ENCODE data around the gene WWP2.
"Not testable (repeated sequence)": the region's sequence is repeated elsewhere in the genome, so short reads cannot be mapped to it uniquely, and the experiment has no call there.

WWP2 gene

DNA sequence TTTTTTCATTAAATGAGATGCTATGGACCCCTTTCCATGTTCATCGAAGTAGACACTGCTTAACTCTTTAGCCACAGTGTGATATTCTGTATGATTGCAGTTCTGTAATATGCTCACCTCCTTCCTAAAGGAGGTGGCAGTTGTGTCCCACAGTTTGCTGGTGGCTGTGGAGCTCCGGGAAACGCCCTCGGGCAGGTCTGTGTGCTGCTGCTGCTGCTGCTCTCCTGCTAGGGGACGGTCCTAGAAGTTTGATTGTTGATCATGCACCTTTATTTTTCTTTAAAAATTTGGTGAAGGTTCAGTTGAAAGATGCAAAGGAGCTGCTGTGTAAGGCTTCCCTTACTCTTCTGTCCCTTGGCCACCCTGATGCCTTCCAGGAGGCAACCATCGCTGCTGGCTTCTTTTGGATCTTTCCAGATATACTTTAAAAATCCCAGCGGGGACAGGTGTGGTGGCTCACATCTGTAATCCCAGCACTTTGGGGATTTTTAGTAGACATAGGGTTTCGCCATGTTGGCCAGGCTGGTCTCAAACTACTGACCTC is 180.6 kb downstream of the WWP2 start (continued):
- TF ChIP-seq, protein P1, sequence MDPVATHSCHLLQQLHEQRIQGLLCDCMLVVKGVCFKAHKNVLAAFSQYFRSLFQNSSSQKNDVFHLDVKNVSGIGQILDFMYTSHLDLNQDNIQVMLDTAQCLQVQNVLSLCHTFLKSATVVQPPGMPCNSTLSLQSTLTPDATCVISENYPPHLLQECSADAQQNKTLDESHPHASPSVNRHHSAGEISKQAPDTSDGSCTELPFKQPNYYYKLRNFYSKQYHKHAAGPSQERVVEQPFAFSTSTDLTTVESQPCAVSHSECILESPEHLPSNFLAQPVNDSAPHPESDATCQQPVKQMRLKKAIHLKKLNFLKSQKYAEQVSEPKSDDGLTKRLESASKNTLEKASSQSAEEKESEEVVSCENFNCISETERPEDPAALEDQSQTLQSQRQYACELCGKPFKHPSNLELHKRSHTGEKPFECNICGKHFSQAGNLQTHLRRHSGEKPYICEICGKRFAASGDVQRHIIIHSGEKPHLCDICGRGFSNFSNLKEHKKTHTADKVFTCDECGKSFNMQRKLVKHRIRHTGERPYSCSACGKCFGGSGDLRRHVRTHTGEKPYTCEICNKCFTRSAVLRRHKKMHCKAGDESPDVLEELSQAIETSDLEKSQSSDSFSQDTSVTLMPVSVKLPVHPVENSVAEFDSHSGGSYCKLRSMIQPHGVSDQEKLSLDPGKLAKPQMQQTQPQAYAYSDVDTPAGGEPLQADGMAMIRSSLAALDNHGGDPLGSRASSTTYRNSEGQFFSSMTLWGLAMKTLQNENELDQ (tag by site-specific recombination; IDR thresholded peaks at IDR 0.05; ENCODE audit: low read depth) = no peak
- TF ChIP-seq ZBTB7A (tag by site-specific recombination; IDR thresholded peaks at IDR 0.05; ENCODE audit: low read depth) (no peak), ZNF239 (tag by site-specific recombination; IDR thresholded peaks at IDR 0.05) (no peak), ZNF664 (tag by site-specific recombination; IDR thresholded peaks at IDR 0.05) (no peak; the same call in 1 of the 2 replicates), ZNF350 (tag by site-specific recombination; IDR thresholded peaks at IDR 0.05) (no peak), ZNF394 (tag by site-specific recombination; IDR thresholded peaks at IDR 0.05; ENCODE audit: borderline replicate concordance) (no peak), TCF7L2 (IDR thresholded peaks at IDR 0.05; ENCODE audit: borderline replicate concordance, low read depth, low read length) (no peak)
- TF ChIP-seq, protein P2, sequence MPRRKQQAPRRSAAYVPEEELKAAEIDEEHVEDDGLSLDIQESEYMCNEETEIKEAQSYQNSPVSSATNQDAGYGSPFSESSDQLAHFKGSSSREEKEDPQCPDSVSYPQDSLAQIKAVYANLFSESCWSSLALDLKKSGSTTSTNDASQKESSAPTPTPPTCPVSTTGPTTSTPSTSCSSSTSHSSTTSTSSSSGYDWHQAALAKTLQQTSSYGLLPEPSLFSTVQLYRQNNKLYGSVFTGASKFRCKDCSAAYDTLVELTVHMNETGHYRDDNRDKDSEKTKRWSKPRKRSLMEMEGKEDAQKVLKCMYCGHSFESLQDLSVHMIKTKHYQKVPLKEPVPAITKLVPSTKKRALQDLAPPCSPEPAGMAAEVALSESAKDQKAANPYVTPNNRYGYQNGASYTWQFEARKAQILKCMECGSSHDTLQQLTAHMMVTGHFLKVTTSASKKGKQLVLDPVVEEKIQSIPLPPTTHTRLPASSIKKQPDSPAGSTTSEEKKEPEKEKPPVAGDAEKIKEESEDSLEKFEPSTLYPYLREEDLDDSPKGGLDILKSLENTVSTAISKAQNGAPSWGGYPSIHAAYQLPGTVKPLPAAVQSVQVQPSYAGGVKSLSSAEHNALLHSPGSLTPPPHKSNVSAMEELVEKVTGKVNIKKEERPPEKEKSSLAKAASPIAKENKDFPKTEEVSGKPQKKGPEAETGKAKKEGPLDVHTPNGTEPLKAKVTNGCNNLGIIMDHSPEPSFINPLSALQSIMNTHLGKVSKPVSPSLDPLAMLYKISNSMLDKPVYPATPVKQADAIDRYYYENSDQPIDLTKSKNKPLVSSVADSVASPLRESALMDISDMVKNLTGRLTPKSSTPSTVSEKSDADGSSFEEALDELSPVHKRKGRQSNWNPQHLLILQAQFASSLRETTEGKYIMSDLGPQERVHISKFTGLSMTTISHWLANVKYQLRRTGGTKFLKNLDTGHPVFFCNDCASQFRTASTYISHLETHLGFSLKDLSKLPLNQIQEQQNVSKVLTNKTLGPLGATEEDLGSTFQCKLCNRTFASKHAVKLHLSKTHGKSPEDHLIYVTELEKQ (tag by site-specific recombination; IDR thresholded peaks at IDR 0.05; ENCODE audit: borderline replicate concordance) = no peak

DNA sequence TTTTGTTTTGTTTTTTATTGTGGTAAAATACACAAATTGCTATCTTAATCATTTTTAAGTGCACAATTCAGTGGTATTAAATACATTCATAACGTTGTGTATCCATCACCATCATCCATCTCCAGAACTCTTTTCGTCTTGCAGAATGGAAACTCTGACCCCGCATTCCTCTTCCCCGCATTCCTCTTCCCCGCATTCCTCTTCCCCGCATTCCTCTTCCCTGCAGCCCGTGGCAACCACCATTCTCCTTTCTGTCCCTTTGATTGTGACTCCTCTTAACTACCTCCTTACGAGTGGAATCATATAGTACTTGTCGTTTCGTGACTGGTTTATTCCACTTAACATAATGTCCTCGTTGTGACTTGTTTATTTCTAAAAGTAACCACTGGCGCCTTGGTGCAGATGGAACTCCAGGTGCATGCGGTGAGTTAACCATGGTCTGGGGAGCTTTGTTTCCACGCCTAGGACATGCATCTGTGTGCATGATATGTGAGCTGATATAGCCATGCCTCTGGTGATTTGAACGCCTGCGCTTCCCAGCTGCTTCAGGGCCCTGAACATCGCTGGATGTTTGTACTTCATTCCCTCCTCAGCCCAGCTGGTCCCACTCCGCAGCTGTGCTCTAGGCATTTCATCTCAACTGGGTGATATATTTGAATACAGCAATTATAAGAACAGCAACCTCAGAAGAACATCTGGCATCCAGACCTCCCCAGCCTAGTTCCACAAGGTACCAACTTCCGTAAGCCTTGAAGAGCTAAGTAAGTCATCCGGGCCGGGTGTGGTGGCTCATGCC is 181.3 kb downstream of the WWP2 start:
- POLR2A ChIA-PET; H3K9me3 ChIP-seq (ENCODE audit: control insufficient read depth, insufficient read depth, low read depth, low read length); H3K27ac ChIP-seq (ENCODE audit: extremely low read depth, low read depth, low read length); H3K4me1 ChIP-seq (ENCODE audit: control insufficient read depth, insufficient read depth, low read length); H3K4me3 ChIP-seq (ENCODE audit: low read depth, low read length): not testable (repeated sequence)
- CTCF ChIA-PET = interaction anchor here (0.6 kb wide), 1 partner anchor 313 kb away, joined by 3 read pairs; no protein-coding TSS in a partner anchor
- H3K36me3 ChIP-seq (ENCODE audit: control insufficient read depth in 2 of 2, insufficient read depth in 1 of 2, low read length in 2 of 2) = peaks cover 0 to 21% of the 10 kb centered on the region in 2 experiments; a peak in 1 of 3 replicates

DNA sequence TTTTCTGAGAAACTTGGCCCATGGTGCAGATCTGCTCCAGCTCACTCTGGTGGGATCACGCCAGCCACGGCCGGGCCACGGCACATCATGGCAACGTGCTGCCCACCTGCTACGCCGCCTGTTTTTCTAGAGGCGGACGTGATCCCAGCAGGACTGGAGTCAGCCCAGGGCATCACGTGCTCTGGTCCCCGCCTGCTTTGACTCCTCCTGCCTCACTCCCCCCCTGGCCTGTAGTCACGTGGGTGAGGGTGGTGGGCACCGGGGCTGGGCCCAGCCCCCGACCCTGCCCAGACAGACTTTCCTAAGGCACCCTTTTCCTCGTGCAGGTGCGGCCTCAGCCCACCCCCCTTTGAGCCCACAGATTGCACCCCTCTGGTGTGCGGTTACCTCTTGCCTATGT is 188.3 kb downstream of the WWP2 start:
- H3K4me3 ChIP-seq (ENCODE audit: low read depth, low read length); H3K27ac ChIP-seq (ENCODE audit: extremely low read depth, low read depth, low read length); H3K4me1 ChIP-seq (ENCODE audit: control insufficient read depth, insufficient read depth, low read length); H3K36me3 ChIP-seq (ENCODE audit: control insufficient read depth in 2 of 2, insufficient read depth in 1 of 2, low read length in 2 of 2); POLR2A ChIA-PET; H3K9me3 ChIP-seq (ENCODE audit: control insufficient read depth, insufficient read depth, low read depth, low read length); CTCF ChIA-PET: not testable (repeated sequence)

DNA sequence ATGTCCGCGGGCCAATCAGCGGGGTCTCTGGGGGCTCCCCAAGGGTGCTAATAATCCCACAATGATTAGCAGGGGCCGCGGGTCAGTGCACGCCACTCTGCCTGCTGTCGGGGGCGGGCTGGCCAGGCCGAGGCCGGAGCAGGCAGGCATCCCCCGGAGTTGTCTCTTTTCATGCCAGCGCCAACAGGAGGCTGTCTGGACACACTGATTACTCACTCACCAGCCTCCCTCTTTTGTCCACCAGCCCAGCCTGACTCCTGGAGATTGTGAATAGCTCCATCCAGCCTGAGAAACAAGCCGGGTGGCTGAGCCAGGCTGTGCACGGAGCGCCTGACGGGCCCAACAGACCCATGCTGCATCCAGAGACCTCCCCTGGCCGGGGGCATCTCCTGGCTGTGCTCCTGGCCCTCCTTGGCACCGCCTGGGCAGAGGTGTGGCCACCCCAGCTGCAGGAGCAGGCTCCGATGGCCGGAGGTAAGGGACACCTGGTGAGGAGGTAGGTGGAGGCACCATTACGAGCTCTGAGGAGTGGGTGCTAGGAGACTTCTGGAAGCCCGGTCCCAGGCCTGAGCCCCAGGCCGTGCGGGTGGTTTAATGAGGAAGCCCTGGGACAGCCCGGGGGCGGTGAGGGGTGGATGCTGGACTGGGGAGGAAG is 189.0 kb downstream of the WWP2 start, which contains the start of gene CLEC18A:
TSS of gene CLEC18A (plus strand) at position 318 of the 655 bp plus-strand sequence. CDS start at position 351, 33 bp downstream.
- CTCF ChIA-PET; H3K4me3 ChIP-seq (ENCODE audit: low read depth, low read length); H3K9me3 ChIP-seq (ENCODE audit: control insufficient read depth, insufficient read depth, low read depth, low read length); H3K36me3 ChIP-seq (ENCODE audit: control insufficient read depth in 2 of 2, insufficient read depth in 1 of 2, low read length in 2 of 2); POLR2A ChIA-PET; H3K4me1 ChIP-seq (ENCODE audit: control insufficient read depth, insufficient read depth, low read length); H3K27ac ChIP-seq (ENCODE audit: extremely low read depth, low read depth, low read length): not testable (repeated sequence)

DNA sequence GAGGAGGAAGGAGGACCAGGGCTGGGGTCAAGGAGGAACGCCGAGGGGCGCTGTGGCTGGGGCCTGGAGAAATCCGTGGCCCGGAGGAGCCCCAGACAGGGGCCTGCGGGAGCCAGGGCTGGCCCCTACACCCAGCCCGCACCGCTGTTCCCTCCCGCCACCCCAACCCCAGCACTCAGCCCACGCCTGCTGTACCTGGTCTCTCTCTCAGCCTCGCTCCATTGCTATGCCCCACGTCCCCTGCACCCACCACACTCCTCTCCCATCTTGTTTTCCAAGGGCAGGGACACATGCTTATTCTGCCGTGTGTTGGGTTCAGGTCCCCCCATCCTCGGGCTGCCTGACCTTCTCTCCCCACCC is 189.5 kb downstream of the WWP2 start:
- CTCF ChIA-PET; H3K4me1 ChIP-seq (ENCODE audit: control insufficient read depth, insufficient read depth, low read length); H3K27ac ChIP-seq (ENCODE audit: extremely low read depth, low read depth, low read length); POLR2A ChIA-PET; H3K4me3 ChIP-seq (ENCODE audit: low read depth, low read length); H3K36me3 ChIP-seq (ENCODE audit: control insufficient read depth in 2 of 2, insufficient read depth in 1 of 2, low read length in 2 of 2); H3K9me3 ChIP-seq (ENCODE audit: control insufficient read depth, insufficient read depth, low read depth, low read length): not testable (repeated sequence)

DNA sequence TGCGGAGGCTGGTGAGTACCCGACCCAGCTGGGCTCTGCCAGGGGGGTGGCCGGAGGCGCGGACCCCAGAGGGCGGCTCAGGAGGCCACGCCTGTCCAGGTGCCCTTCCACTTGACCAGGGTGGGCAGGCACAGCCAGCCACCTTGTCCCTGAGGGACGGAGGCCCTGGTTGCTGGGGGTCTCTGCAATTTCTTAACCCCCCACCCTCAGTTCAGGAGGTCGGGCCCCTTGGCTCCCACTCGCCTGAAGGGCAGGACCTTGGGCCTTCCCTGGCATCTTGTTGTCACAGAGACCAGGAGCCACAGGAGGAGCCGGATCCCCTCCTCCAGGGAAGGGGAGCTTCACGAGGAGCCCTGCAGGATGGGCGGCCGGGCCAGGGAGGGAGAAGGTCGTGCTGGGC is 190.0 kb downstream of the WWP2 start:
- H3K27ac ChIP-seq (ENCODE audit: extremely low read depth, low read depth, low read length); POLR2A ChIA-PET; H3K9me3 ChIP-seq (ENCODE audit: control insufficient read depth, insufficient read depth, low read depth, low read length); H3K36me3 ChIP-seq (ENCODE audit: control insufficient read depth in 2 of 2, insufficient read depth in 1 of 2, low read length in 2 of 2); H3K4me3 ChIP-seq (ENCODE audit: low read depth, low read length); CTCF ChIA-PET; H3K4me1 ChIP-seq (ENCODE audit: control insufficient read depth, insufficient read depth, low read length): not testable (repeated sequence)

DNA sequence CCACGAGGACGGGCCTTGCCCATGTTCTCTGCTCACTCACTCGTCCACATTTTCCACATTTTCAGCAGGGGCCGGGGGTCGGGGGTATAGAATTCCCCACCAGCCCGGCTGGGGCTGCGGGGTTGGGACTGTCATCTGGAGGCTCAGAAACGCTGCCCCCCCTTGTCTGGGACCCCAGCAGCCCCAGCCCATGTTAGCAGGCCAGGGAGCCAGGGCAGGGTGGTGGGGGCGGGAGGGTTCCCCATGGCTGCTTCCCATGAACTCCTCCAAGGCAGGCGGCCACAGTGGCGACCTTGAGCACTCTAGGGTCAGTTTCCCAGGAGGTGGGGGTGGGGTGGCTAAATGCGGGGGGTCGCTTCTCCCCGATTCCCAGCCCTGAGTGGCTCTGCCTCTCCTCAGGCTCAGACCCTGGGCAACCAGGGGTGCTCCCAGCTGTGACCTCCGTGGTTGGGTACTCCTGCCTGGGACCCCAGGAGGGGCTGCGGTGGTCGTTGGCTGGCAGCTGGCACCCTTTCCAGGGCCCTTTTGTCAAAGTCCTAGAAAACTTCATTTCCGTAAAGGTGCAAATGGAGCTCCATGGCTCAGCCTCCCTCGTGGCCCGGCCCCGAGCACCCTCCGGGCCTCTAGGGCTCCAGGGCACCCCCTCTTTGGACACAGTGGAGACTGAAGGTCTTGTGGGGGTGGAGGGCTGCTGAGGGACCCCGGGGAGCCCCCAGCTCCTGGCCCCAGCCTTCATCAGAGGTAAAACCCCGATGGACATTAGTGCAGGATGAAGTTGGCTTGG is 190.6 kb downstream of the WWP2 start:
- H3K4me1 ChIP-seq (ENCODE audit: control insufficient read depth, insufficient read depth, low read length); POLR2A ChIA-PET; CTCF ChIA-PET: not testable (repeated sequence)

More for the DNA sequence above, 190.6 kb downstream of the WWP2 start:
- not testable (repeated sequence) for H3K4me3 ChIP-seq (ENCODE audit: low read depth, low read length); H3K36me3 ChIP-seq (ENCODE audit: control insufficient read depth in 2 of 2, insufficient read depth in 1 of 2, low read length in 2 of 2); H3K9me3 ChIP-seq (ENCODE audit: control insufficient read depth, insufficient read depth, low read depth, low read length); H3K27ac ChIP-seq (ENCODE audit: extremely low read depth, low read depth, low read length)

Data from HEK293 (cell line).